Epithelial cell of proximal tubule (primary cell): ENCODE results near the gene SNRPD3. TPM values are rescaled to one million over a fixed set of nuclear protein-coding genes. Genes with fewer than 3 reads are reported as not detected.

ENCODE experiments used
- DNase-seq: peaks from one replicate; pipeline ENCODE4 v3.0.0-alpha.2; 2011; ENCODE audit warnings: low read depth
- H3K4me3 ChIP-seq: 2 replicates; pipeline ENCODE4 v1.5.1; 2011; ENCODE audit warnings: low read depth, mild to moderate bottlenecking, low read length
- total RNA-seq: library from RNA; depleted of rRNA; stranded (reverse); fragments of >200 nt; gene quantifications from 2 replicates; pipeline ENCODE4 v1.2.3, GENCODE V29; 2015
- TF ChIP-seq, protein P1 (sequence below): conservative IDR thresholded peaks from 2 replicates; pipeline ENCODE4 v1.5.1; 2012; ENCODE audit warnings: low read depth, mild to moderate bottlenecking, low read length

SNRPD3 gene
- total RNA-seq, 1 donor from 2014 or later = 256 TPM

DNA sequence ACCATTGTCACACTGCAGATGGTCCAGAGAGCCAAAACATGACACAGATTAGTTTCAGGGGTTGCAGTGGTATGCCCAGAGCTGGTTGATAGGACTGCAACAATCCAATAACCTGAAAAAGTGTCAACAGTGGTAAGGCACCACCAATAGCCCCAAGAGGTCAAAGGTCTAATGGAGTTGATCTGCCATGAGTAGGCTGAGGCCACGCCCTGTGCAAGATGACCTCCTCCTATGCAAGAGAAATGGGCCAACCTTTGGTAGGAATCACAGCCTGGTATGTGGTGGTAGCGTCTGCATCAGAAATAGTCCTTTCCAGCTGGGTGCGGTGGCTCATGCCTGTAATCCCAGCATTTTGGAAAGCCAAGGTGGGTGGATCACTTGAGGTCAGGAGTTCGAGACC is 20.5 kb upstream of the SNRPD3 start:
- H3K4me3 ChIP-seq = no peak overlapping the region
- TF ChIP-seq, protein P1, sequence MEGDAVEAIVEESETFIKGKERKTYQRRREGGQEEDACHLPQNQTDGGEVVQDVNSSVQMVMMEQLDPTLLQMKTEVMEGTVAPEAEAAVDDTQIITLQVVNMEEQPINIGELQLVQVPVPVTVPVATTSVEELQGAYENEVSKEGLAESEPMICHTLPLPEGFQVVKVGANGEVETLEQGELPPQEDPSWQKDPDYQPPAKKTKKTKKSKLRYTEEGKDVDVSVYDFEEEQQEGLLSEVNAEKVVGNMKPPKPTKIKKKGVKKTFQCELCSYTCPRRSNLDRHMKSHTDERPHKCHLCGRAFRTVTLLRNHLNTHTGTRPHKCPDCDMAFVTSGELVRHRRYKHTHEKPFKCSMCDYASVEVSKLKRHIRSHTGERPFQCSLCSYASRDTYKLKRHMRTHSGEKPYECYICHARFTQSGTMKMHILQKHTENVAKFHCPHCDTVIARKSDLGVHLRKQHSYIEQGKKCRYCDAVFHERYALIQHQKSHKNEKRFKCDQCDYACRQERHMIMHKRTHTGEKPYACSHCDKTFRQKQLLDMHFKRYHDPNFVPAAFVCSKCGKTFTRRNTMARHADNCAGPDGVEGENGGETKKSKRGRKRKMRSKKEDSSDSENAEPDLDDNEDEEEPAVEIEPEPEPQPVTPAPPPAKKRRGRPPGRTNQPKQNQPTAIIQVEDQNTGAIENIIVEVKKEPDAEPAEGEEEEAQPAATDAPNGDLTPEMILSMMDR = no peak
- no peak for DNase-seq

GRCh38 chr22:24536089-24536488 is 19.7 kb upstream of the SNRPD3 start:
- no peak for DNase-seq
- no peak overlapping the region for H3K4me3 ChIP-seq
- TF ChIP-seq, protein P1 = no peak

GRCh38 chr22:24540470-24540869 is 15.3 kb upstream of the SNRPD3 start:
- no peak overlapping the region for H3K4me3 ChIP-seq
- TF ChIP-seq, protein P1 = no peak
- no peak for DNase-seq

- no peak for DNase-seq
- no peak overlapping the region for H3K4me3 ChIP-seq
- TF ChIP-seq, protein P1 = no peak
These were observed 13.9 kb upstream of the SNRPD3 start for GRCh38 chr22:24541681-24542515.

GRCh38 chr22:24542641-24543040 is 13.2 kb upstream of the SNRPD3 start:
- DNase-seq = no peak
- TF ChIP-seq, protein P1 = no peak
- no peak overlapping the region for H3K4me3 ChIP-seq

DNA sequence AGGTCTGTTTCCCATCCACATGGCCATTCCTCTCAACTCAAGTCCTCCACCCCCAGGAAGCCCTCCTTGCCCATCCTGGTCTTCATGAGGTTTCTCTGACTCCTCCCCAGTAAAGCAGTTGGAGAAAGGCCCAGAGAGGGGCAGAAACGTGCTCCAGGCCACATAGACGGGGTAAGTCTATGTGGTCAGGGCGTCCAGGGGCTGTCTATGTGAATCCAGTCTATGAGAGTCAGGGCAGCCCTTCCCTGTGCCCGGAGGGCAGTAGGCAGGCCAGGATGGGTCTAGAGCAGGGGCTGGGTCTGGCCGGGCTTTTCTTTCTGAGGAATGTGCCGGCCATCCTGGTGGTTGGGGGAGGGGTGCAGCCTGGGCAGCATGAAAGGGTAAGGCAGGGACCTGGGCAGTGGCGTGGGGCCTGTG is 12.6 kb upstream of the SNRPD3 start:
- no peak overlapping the region for H3K4me3 ChIP-seq
- TF ChIP-seq, protein P1 = no peak
- DNase-seq = no peak
